Trophoblast cell (in vitro differentiated cells and primary cell): ENCODE data around the gene ISL2.
"Not testable (repeated sequence)": the region's sequence is repeated elsewhere in the genome, so short reads cannot be mapped to it uniquely, and the experiment has no call there.

Experiments used
- DNase-seq, 2 donors: peaks; one replicate each; pipeline ENCODE4 v3.0.0-alpha.2; 2016
- H2AFZ ChIP-seq: 2 replicates; pipeline ENCODE4 v1.6.1; 2013; ENCODE audit warnings: low read length, moderate library complexity, mild to moderate bottlenecking; ENCODE audit not compliant: insufficient read depth, poor library complexity
- H2AK5ac ChIP-seq: 2 replicates; pipeline ENCODE4 v1.6.1; 2013; ENCODE audit warnings: mild to moderate bottlenecking, low read length
- H2BK120ac ChIP-seq: 2 replicates; pipeline ENCODE4 v1.6.1; 2013; ENCODE audit warnings: low read length, mild to moderate bottlenecking, moderate library complexity; ENCODE audit not compliant: insufficient read depth, poor library complexity
- H2BK12ac ChIP-seq: 2 replicates; pipeline ENCODE4 v1.6.1; 2013; ENCODE audit warnings: mild to moderate bottlenecking, low read length, moderate library complexity
- H2BK5ac ChIP-seq: 2 replicates; pipeline ENCODE4 v1.6.1; 2013; ENCODE audit warnings: low read length, low read depth, moderate library complexity, mild to moderate bottlenecking; ENCODE audit not compliant: poor library complexity
- H3K14ac ChIP-seq: 2 replicates; pipeline ENCODE4 v1.6.1; 2013; ENCODE audit warnings: mild to moderate bottlenecking, low read length
- H3K18ac ChIP-seq: 2 replicates; pipeline ENCODE4 v1.6.1; 2013; ENCODE audit warnings: mild to moderate bottlenecking, low read length
- H3K23ac ChIP-seq: 2 replicates; pipeline ENCODE4 v1.6.1; 2013; ENCODE audit warnings: low read length
- H3K27ac ChIP-seq: 2 replicates; pipeline ENCODE4 v1.5.1; 2013; ENCODE audit warnings: low read depth, mild to moderate bottlenecking, inconsistent platforms, low read length, moderate library complexity
- H3K27me3 ChIP-seq: 2 replicates; pipeline ENCODE4 v1.6.1; 2013; ENCODE audit warnings: inconsistent platforms, mild to moderate bottlenecking, low read length, moderate library complexity; ENCODE audit not compliant: insufficient read depth
- H3K36me3 ChIP-seq, 2 experiments: 1 replicate in 1 of 2; 2 replicates in 1 of 2; pipeline ENCODE4 v1.6.1; 2013; ENCODE audit warnings: low read length in 2 of 2, mild to moderate bottlenecking in 2 of 2, moderate library complexity in 1 of 2; ENCODE audit not compliant: insufficient read depth in 2 of 2, control insufficient read depth in 1 of 2
- H3K4ac ChIP-seq: 2 replicates; pipeline ENCODE4 v1.6.1; 2013; ENCODE audit warnings: low read depth, mild to moderate bottlenecking, low read length, moderate library complexity
- H3K4me1 ChIP-seq, 2 experiments: 1 replicate in 1 of 2; 2 replicates in 1 of 2; pipeline ENCODE4 v1.6.1; 2013; ENCODE audit warnings: low read length in 2 of 2, mild to moderate bottlenecking in 2 of 2, moderate library complexity in 1 of 2; ENCODE audit not compliant: insufficient read depth in 2 of 2, control insufficient read depth in 1 of 2
- H3K4me2 ChIP-seq: 2 replicates; pipeline ENCODE4 v1.6.1; 2013; ENCODE audit warnings: inconsistent platforms, mild to moderate bottlenecking, low read length, moderate library complexity
- H3K4me3 ChIP-seq: 2 replicates; pipeline ENCODE4 v1.5.1; 2013; ENCODE audit warnings: mild to moderate bottlenecking, low read depth, low read length, inconsistent platforms
- H3K79me1 ChIP-seq: one replicate; pipeline ENCODE4 v1.6.1; 2013; ENCODE audit warnings: low read length
- H3K79me2 ChIP-seq: 2 replicates; pipeline ENCODE4 v1.6.1; 2013; ENCODE audit warnings: low read length, mild to moderate bottlenecking; ENCODE audit not compliant: control insufficient read depth, insufficient read depth, poor library complexity
- H3K9ac ChIP-seq: 2 replicates; pipeline ENCODE4 v1.6.1; 2013; ENCODE audit warnings: mild to moderate bottlenecking, low read length
- H3K9me3 ChIP-seq: 2 replicates; pipeline ENCODE4 v1.6.1; 2013; ENCODE audit warnings: low read depth, mild to moderate bottlenecking, control low read depth, inconsistent platforms, low read length; ENCODE audit not compliant: insufficient read depth
- H4K12ac ChIP-seq: 2 replicates; pipeline ENCODE4 v1.6.1; 2013; ENCODE audit warnings: low read depth, mild to moderate bottlenecking, low read length, moderate library complexity
- H4K8ac ChIP-seq: 2 replicates; pipeline ENCODE4 v1.6.1; 2013; ENCODE audit warnings: low read depth, mild to moderate bottlenecking, low read length, moderate library complexity
- H4K91ac ChIP-seq: one replicate; pipeline ENCODE4 v1.6.1; 2013; ENCODE audit warnings: low read depth, mild to moderate bottlenecking, low read length, moderate library complexity
- WGBS: extraction: QIAGEN DNeasy Blood & Tissue Kit; methylation state at CpG from one replicate; pipeline ENCODE4 v1.1.7; 2013; ENCODE audit warnings: missing lambda C conversion rate; ENCODE audit not compliant: insufficient read length, insufficient coverage; ENCODE audit errors: extremely low coverage; 5-methylcytosine and 5-hydroxymethylcytosine counted together

Gene ISL2

GRCh38 chr15:76312540-76313174 lies 23.9 kb upstream of the ISL2 start:
- peak overlapping the region; percentile 50 for H4K8ac ChIP-seq
- H3K23ac ChIP-seq: no peak overlapping the region

GRCh38 chr15:76313175-76313567 lies 23.4 kb upstream of the ISL2 start:
- H3K4me3 ChIP-seq, H3K23ac ChIP-seq, H4K12ac ChIP-seq, H3K9ac ChIP-seq, H2AFZ ChIP-seq, DNase-seq, H3K36me3 ChIP-seq, H3K27me3 ChIP-seq, H3K18ac ChIP-seq, H3K4me2 ChIP-seq, H2AK5ac ChIP-seq, H3K79me2 ChIP-seq, H3K9me3 ChIP-seq: not testable (repeated sequence)
- H4K91ac ChIP-seq: peak overlapping the region; percentile 80
- peak overlapping the region; percentile 11 for H2BK12ac ChIP-seq
- peaks cover 9 to 19% of the 10 kb centered on the region in 2 experiments for H3K4me1 ChIP-seq
- WGBS: no CpG with 5 or more reads among the region's 4 CpGs
- H3K79me1 ChIP-seq: peaks cover 20% of the 10 kb centered on the region
- peak overlapping the region; percentile 54 for H3K27ac ChIP-seq
- peak overlapping the region; percentile 77 for H2BK120ac ChIP-seq
- H3K14ac ChIP-seq: peak overlapping the region; percentile 77
- peak overlapping the region; percentile 4 for H3K4ac ChIP-seq
- H2BK5ac ChIP-seq: peak overlapping the region; percentile 57
- H4K8ac ChIP-seq: peak overlapping the region; percentile 59

More at GRCh38 chr15:76312540-76313174, 23.9 kb upstream of the ISL2 start:
- Histone ChIP-seq H3K79me1 (peaks cover 20% of the 10 kb centered on the region), H3K36me3 (no peaks in the 10 kb centered on the region), H3K9me3 (no peaks in the 10 kb centered on the region), H4K91ac (peak overlapping the region; percentile 80), H3K9ac (no peak overlapping the region), H2BK120ac (peak overlapping the region; percentile 47), H3K79me2 (peaks cover 4% of the 10 kb centered on the region), H3K18ac (no peak overlapping the region), H3K14ac (peak overlapping the region; percentile 12), H2BK5ac (peak overlapping the region; percentile 66), H2BK12ac (peak overlapping the region; percentile 12), H3K4me3 (no peak overlapping the region), H3K27me3 (no peaks in the 10 kb centered on the region), H3K4me1 (peaks cover 9 to 19% of the 10 kb centered on the region in 2 experiments), H2AK5ac (peak overlapping the region; percentile 6), H4K12ac (no peak overlapping the region), H3K4me2 (no peak overlapping the region), H2AFZ (peak overlapping the region; percentile 26), H3K27ac (peak overlapping the region; percentile 54), H3K4ac (no peak overlapping the region)
- DNase-seq: peak; percentile 64 to 79
- no CpG with 5 or more reads among the region's 7 CpGs for WGBS

- no peak overlapping the region for H3K23ac ChIP-seq
- H3K27ac ChIP-seq: no peak overlapping the region
- H3K4ac ChIP-seq: no peak overlapping the region
- no peaks in the 10 kb centered on the region for H3K36me3 ChIP-seq
- H4K8ac ChIP-seq: peak overlapping the region; percentile 23
- DNase-seq: peak; percentile 23 to 42
- peak overlapping the region; percentile 96 for H2BK12ac ChIP-seq
- peak overlapping the region; percentile 80 for H4K91ac ChIP-seq
- no peak overlapping the region for H3K14ac ChIP-seq
- WGBS: no CpG with 5 or more reads among the region's 5 CpGs
- H3K4me2 ChIP-seq: no peak overlapping the region
- no peaks in the 10 kb centered on the region for H3K27me3 ChIP-seq
- H2AK5ac ChIP-seq: no peak overlapping the region
- H2BK5ac ChIP-seq: no peak overlapping the region
- peak overlapping the region; percentile 48 for H2BK120ac ChIP-seq
- peaks cover 20% of the 10 kb centered on the region for H3K79me1 ChIP-seq
- no peak overlapping the region for H4K12ac ChIP-seq
- peaks cover 9 to 19% of the 10 kb centered on the region in 2 experiments for H3K4me1 ChIP-seq
- H3K4me3 ChIP-seq: no peak overlapping the region
- H3K9me3 ChIP-seq: no peaks in the 10 kb centered on the region
- no peak overlapping the region for H3K9ac ChIP-seq
- peak overlapping the region; percentile 48 for H2AFZ ChIP-seq
- H3K18ac ChIP-seq: no peak overlapping the region
- peaks cover 4% of the 10 kb centered on the region for H3K79me2 ChIP-seq
Measured at GRCh38 chr15:76313731-76314130, 22.8 kb upstream of the ISL2 start.

- H3K4me2 ChIP-seq: no peak overlapping the region
- WGBS: no CpG with 5 or more reads among the region's 6 CpGs
Measured at GRCh38 chr15:76320012-76320411, 16.6 kb upstream of the ISL2 start.

More at GRCh38 chr15:76320012-76320411, 16.6 kb upstream of the ISL2 start:
- H3K79me2 ChIP-seq: no peaks in the 10 kb centered on the region
- H3K79me1 ChIP-seq: no peaks in the 10 kb centered on the region
- H3K18ac ChIP-seq: no peak overlapping the region
- no peaks in the 10 kb centered on the region for H3K27me3 ChIP-seq
- H2BK5ac ChIP-seq: no peak overlapping the region
- H3K23ac ChIP-seq: no peak overlapping the region
- no peak overlapping the region for H3K14ac ChIP-seq
- DNase-seq: no peak
- H2AFZ ChIP-seq: no peak overlapping the region
- no peaks in the 10 kb centered on the region for H3K9me3 ChIP-seq
- H2BK120ac ChIP-seq: no peak overlapping the region
- no peak overlapping the region for H4K12ac ChIP-seq
- H4K91ac ChIP-seq: no peak overlapping the region
- no peak overlapping the region for H3K4me3 ChIP-seq
- H2BK12ac ChIP-seq: no peak overlapping the region
- no peak overlapping the region for H2AK5ac ChIP-seq
- H4K8ac ChIP-seq: no peak overlapping the region
- H3K4ac ChIP-seq: no peak overlapping the region
- no peak overlapping the region for H3K27ac ChIP-seq
- no peaks in the 10 kb centered on the region for H3K4me1 ChIP-seq
- no peak overlapping the region for H3K9ac ChIP-seq
- H3K36me3 ChIP-seq: no peaks in the 10 kb centered on the region
